GM12878 (cell line): ENCODE results near the gene ANO1. TPM values are rescaled to one million over a fixed set of nuclear protein-coding genes. Genes with fewer than 3 reads are reported as not detected.

Source experiments
- ATAC-seq: fragments of 200-7000 bp; cut with Tn5 transposase; 3 replicates; pipeline ENCODE4 v1.9.1; 2020; ENCODE audit warnings: mild to moderate bottlenecking, moderate library complexity
- BruUV-seq: library from RNA; stranded (reverse); fragments of 400-500 nt; replicated peaks from 2 replicates; lab custom pipeline; 2021; lab: Mats Ljungman, UMichigan
- CTCF ChIA-PET: fragments of 300-600 bp; sonication (Branson Sonifier 250); formaldehyde crosslinking; extraction: SDS; loops from one replicate; lab custom pipeline; 2021; ENCODE audit warnings: inconsistent platforms; lab: Yijun Ruan, JAX
- POLR2A ChIA-PET: fragments of 350-600 bp; formaldehyde crosslinking; extraction: SDS; loops from one replicate; lab custom pipeline; 2021; ENCODE audit warnings: inconsistent platforms; lab: Charles Lee
- RAD21 ChIA-PET: fragments of 300-600 bp; sonication (Branson Sonifier 250); formaldehyde crosslinking; loops from one replicate; lab custom pipeline; 2023; ENCODE audit warnings: antibody characterized with exemption; ENCODE audit not compliant: unreplicated experiment; lab: Charles Lee
- SMC1A ChIA-PET: fragments of 300-600 bp; sonication (Branson Sonifier 250); formaldehyde crosslinking; loops from one replicate; lab custom pipeline; 2023; ENCODE audit not compliant: unreplicated experiment, uncharacterized antibody; lab: Charles Lee
- DNase-seq: peaks from one replicate; pipeline ENCODE4 v3.0.0-alpha.2; 2011; ENCODE audit warnings: low read depth, low spot score
- FAIRE-seq: peaks from 3 replicates; lab custom pipeline; 2011; peaks lifted over from hg19 to GRCh38; lab: Jason Lieb, UNC
- H2AFZ ChIP-seq: 2 replicates; pipeline ENCODE4 v1.6.0; 2011; ENCODE audit warnings: low read depth, low read length, control low read depth; ENCODE audit not compliant: control insufficient read depth
- H3K27ac ChIP-seq: 2 replicates; pipeline ENCODE4 v1.5.1; 2011; ENCODE audit warnings: control low read depth; ENCODE audit not compliant: control insufficient read depth, insufficient read depth
- H3K27me3 ChIP-seq, 2 experiments: replicated peaks in 1 of 2; 2 replicates each; pipeline versions ENCODE4 v1.6.0 to v1.6.1; 2011; ENCODE audit warnings: low read length in 1 of 2; ENCODE audit not compliant: control insufficient read depth in 2 of 2, insufficient read depth in 2 of 2
- H3K36me3 ChIP-seq, 2 experiments: 2 replicates each; pipeline ENCODE4 v1.5.1; 2011; ENCODE audit warnings: low read length in 1 of 2; ENCODE audit not compliant: control insufficient read depth in 2 of 2, insufficient read depth in 2 of 2
- H3K4me1 ChIP-seq: 2 replicates; pipeline ENCODE4 v1.6.1; 2011; ENCODE audit warnings: mild to moderate bottlenecking, low read length, moderate library complexity, mixed read lengths; ENCODE audit not compliant: control insufficient read depth, insufficient read depth
- H3K4me2 ChIP-seq: 2 replicates; pipeline ENCODE4 v1.6.0; 2011; ENCODE audit warnings: control low read depth; ENCODE audit not compliant: control insufficient read depth, insufficient read depth
- H3K4me3 ChIP-seq: fragments of 200-600 bp; sonication (generic); 2 replicates; pipeline ENCODE4 v1.5.1; 2016
- H3K79me2 ChIP-seq: 2 replicates; pipeline ENCODE4 v1.6.0; 2011; ENCODE audit warnings: low read length; ENCODE audit not compliant: control insufficient read depth, insufficient read depth
- H3K9ac ChIP-seq: 2 replicates; pipeline ENCODE4 v1.8.0; 2011; ENCODE audit warnings: low read length, control low read depth, mixed read lengths; ENCODE audit not compliant: control insufficient read depth, insufficient read depth
- H3K9me3 ChIP-seq: replicated peaks from 3 replicates; pipeline ENCODE4 v1.5.1; 2011; ENCODE audit warnings: mild to moderate bottlenecking, low read length; ENCODE audit not compliant: control insufficient read depth, insufficient read depth
- H4K20me1 ChIP-seq: 2 replicates; pipeline ENCODE4 v1.6.0; 2011; ENCODE audit not compliant: control insufficient read depth, insufficient read depth
- CREB1 ChIP-seq: IDR thresholded peaks from 2 replicates; pipeline ENCODE4 v1.6.1; 2012; ENCODE audit warnings: low read depth, mild to moderate bottlenecking, inconsistent platforms
- KAT2A ChIP-seq: conservative IDR thresholded peaks from 2 replicates; pipeline ENCODE4 v1.6.1; 2011; ENCODE audit warnings: low read depth, low read length; ENCODE audit not compliant: control insufficient read depth
- MEF2A ChIP-seq: IDR thresholded peaks from 2 replicates; pipeline ENCODE4 v1.6.1; 2011; ENCODE audit warnings: low read depth, mild to moderate bottlenecking, low read length, moderate library complexity; ENCODE audit not compliant: insufficient read depth
- MXI1 ChIP-seq: fragments of 150-350 bp; IDR thresholded peaks from 2 replicates; pipeline ENCODE4 v1.6.1; 2011; ENCODE audit warnings: low read depth, mild to moderate bottlenecking, inconsistent platforms, low read length, improper control_type of control experiment
- NFYA ChIP-seq: IDR thresholded peaks from 2 replicates; pipeline ENCODE4 v1.6.1; 2011; ENCODE audit warnings: low read depth, mild to moderate bottlenecking, low read length, improper control_type of control experiment, borderline replicate concordance
- PAX5 ChIP-seq: IDR thresholded peaks from 2 replicates; pipeline ENCODE4 v1.6.1; 2011; ENCODE audit warnings: low read depth, low read length, borderline replicate concordance
- POLR2AphosphoS2 ChIP-seq: IDR thresholded peaks from 2 replicates; pipeline ENCODE4 v1.6.1; 2011; ENCODE audit warnings: low read depth, mild to moderate bottlenecking, low read length, improper control_type of control experiment, moderate library complexity
- SIN3A ChIP-seq: IDR thresholded peaks from 2 replicates; pipeline ENCODE4 v1.6.1; 2012; ENCODE audit warnings: low read depth, low read length, improper control_type of control experiment
- SMARCA5 ChIP-seq: fragments of 450-650 bp; IDR thresholded peaks from 2 replicates; pipeline ENCODE4 v1.6.1; 2017; ENCODE audit warnings: mild to moderate bottlenecking
- WGBS: methylation state at CpG from one replicate; pipeline ENCODE4 v1.1.6; 2016; ENCODE audit warnings: low lambda C conversion rate; ENCODE audit not compliant: insufficient replicate concordance, insufficient coverage; ENCODE audit errors: missing lambda C conversion rate; 5-methylcytosine and 5-hydroxymethylcytosine counted together
- in situ Hi-C: fragments of 300-500 bp; cut with MboI; formaldehyde crosslinking; loops from 9 replicates; pipeline ENCODE4 v1.14.3; 2018; ENCODE audit warnings: mixed read lengths
- intact Hi-C: fragments of 100-400 bp; cut with micrococcal nuclease; formaldehyde crosslinking; loops from one replicate; pipeline ENCODE4 v1.14.2; 2022; ENCODE audit not compliant: unreplicated experiment
- polyA plus RNA-seq, 11 experiments: library from polyadenylated mRNA; depleted of rRNA in 4 of 11; unstranded in 6 of 11; stranded (reverse) in 5 of 11; fragments of >200 nt; fragmentation: Nextera tagmentation in 4 of 11; fragmentation: Illumina TruSeq in 1 of 11; extraction: Ambion mirVana in 4 of 11; extraction: Trizol in 1 of 11; gene quantifications; 1 replicate in 1 of 11; 2 replicates in 10 of 11; pipeline versions ENCODE4 v1.2.1 to v1.2.3, GENCODE V29; 2011 to 2016; ENCODE audit warnings: inconsistent platforms in 2 of 11, missing spikeins in 2 of 11, low read depth in 1 of 11
- total RNA-seq, 4 experiments: library from RNA; depleted of rRNA in 3 of 4; stranded (reverse); fragments of >200 nt in 3 of 4; fragmentation: Illumina TruSeq in 1 of 4; extraction: Trizol in 1 of 4; gene quantifications; 2 replicates each; pipeline versions ENCODE4 v1.2.1 to v1.2.3, GENCODE V29; 2013 to 2021

The ANO1 gene
- total and polyA plus RNA-seq, 10 of the 15 experiments (the other 5 are each of a cell fraction or from before 2014, with no cell fraction given) = 0.01 to 0.38 (median 0.06) TPM; not detected in 7

- no TSS peak for BruUV-seq
- Histone ChIP-seq H2AFZ (no peak overlapping the region), H3K9ac (no peak overlapping the region), H3K4me3 (no peak overlapping the region), H3K27ac (no peak overlapping the region), H3K4me1 (no peaks in the 10 kb centered on the region), H3K4me2 (no peak overlapping the region), H4K20me1 (no peaks in the 10 kb centered on the region), H3K27me3 (peaks cover 7 to 14% of the 10 kb centered on the region in 2 experiments), H3K9me3 (no peaks in the 10 kb centered on the region), H3K79me2 (no peaks in the 10 kb centered on the region), H3K36me3 (no peaks in the 10 kb centered on the region)
- intact Hi-C loops = no loop called here
- WGBS = 33% methylated on average over 24 of the region's 24 CpGs
- FAIRE-seq (no peak), DNase-seq (no peak), ATAC-seq (no peak)
- ChIA-PET RAD21 (no interaction called here), POLR2A (no interaction called here), CTCF (no interaction called here), SMC1A (interaction anchor here (1.1 kb wide), 1 partner anchor 9 kb away, joined by 3 read pairs; no protein-coding TSS in a partner anchor)
- TF ChIP-seq NFYA (no peak), POLR2AphosphoS2 (no peak), PAX5 (no peak), CREB1 (no peak), MXI1 (no peak), SMARCA5 (no peak), KAT2A (no peak), MEF2A (no peak), SIN3A (no peak)
- in situ Hi-C loops = no loop called here
These were observed 62.8 kb downstream of the ANO1 start for GRCh38 chr11:70140711-70141485.
